GM08714 (cell line): ENCODE data around the gene KRT3.

Source experiments
- H3K4me3 ChIP-seq: fragments of 200-500 bp; sonication (Bioruptor generic); 2 replicates; pipeline ENCODE4 v1.5.1; 2014; ENCODE audit warnings: mild to moderate bottlenecking, low read length, inconsistent platforms
- ZNF274 ChIP-seq: IDR thresholded peaks from 2 replicates; pipeline ENCODE4 v1.6.1; 2012; ENCODE audit warnings: mild to moderate bottlenecking, low read depth, low read length

KRT3 gene

GRCh38 chr12:52821826-52822660, 26.1 kb upstream of the KRT3 start:
- no peak for TF ChIP-seq ZNF274
- H3K4me3 ChIP-seq = no peak overlapping the region

GRCh38 chr12:52821071-52821730, 25.3 kb upstream of the KRT3 start:
- TF ChIP-seq ZNF274 = no peak
- no peak overlapping the region for H3K4me3 ChIP-seq

GRCh38 chr12:52820521-52820920, 24.6 kb upstream of the KRT3 start:
- TF ChIP-seq ZNF274 = no peak

GRCh38 chr12:52819731-52820510, 24.0 kb upstream of the KRT3 start:
- no peak for TF ChIP-seq ZNF274
- no peak overlapping the region for H3K4me3 ChIP-seq

More at GRCh38 chr12:52820521-52820920, 24.6 kb upstream of the KRT3 start:
- H3K4me3 ChIP-seq = no peak overlapping the region

- H3K4me3 ChIP-seq = no peak overlapping the region
- TF ChIP-seq ZNF274 = no peak
Measured at GRCh38 chr12:52818887-52819420, 23.0 kb upstream of the KRT3 start.

GRCh38 chr12:52818388-52818787, 22.5 kb upstream of the KRT3 start:
- H3K4me3 ChIP-seq = no peak overlapping the region
- no peak for TF ChIP-seq ZNF274

- no peak for TF ChIP-seq ZNF274
- no peak overlapping the region for H3K4me3 ChIP-seq
Measured at GRCh38 chr12:52817699-52818238, 21.9 kb upstream of the KRT3 start.

- no peak overlapping the region for H3K4me3 ChIP-seq
- no peak for TF ChIP-seq ZNF274
Measured at GRCh38 chr12:52817003-52817698, 21.2 kb upstream of the KRT3 start.

DNA sequence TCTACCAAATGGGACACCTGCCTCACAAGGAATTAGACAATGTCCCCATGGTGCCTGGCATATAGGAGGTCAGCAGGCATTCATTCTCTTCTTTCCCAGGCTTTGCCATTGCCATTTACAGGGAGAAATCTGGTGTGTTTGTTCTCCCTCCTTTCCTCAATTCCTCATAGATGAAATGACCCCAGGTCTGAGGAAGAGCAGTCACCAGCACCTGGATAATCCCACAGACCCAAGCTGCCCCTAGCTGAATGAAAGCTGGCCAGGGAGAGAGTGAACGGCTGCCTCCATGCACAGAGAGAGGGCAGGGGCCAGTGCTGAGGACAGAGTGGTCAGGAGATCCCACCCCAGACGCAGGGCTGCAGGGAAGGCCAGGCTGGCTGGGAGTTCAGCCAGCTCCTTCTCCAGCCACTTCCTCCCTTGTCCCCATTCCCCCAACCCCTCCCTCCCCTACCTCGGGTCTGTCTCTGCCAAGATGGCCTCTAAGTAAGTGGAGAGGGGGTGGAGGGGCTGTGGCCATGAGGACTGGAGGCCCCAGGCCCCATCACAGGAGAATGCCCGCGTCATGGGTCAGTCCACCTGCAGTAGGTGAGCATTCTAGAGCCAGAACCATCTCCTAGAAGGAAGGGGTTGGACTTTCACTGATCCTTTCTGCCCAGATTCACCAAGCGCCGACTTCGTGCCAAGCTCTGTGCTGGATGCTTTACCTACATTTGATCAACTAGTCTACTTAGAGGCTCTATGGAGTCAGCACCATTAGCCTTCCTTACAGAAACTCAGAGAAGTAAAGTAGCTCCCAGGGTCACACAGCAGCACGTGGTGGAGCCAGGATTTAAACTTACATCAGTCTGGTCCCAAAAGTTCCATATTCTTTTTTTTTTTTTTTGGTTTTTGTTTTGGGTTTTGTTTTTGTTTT, 20.0 kb upstream of the KRT3 start:
- no peak for TF ChIP-seq ZNF274
- no peak overlapping the region for H3K4me3 ChIP-seq

GRCh38 chr12:52815161-52815560, 19.2 kb upstream of the KRT3 start:
- H3K4me3 ChIP-seq = no peak overlapping the region
- no peak for TF ChIP-seq ZNF274

- TF ChIP-seq ZNF274 = no peak
- no peak overlapping the region for H3K4me3 ChIP-seq
Measured at GRCh38 chr12:52814710-52815155, 18.8 kb upstream of the KRT3 start.

- H3K4me3 ChIP-seq = no peak within 1 kb of the TSS
- TF ChIP-seq ZNF274 = no peak
Measured at GRCh38 chr12:52813885-52814709, 18.2 kb upstream of the KRT3 start, which contains the start of gene KRT4. Gene KRT4, minus strand, starts transcription at chr12:52814116. Its CDS starts 58 bp downstream, at chr12:52814058.
